Esophagus muscularis mucosa (tissue), 4 donors: ENCODE measurements around the gene CLDN24.

Experiments used
- EP300 ChIP-seq: sonication (generic); formaldehyde crosslinking; IDR thresholded peaks from one replicate; pipeline ENCODE4 v1.6.1; 2017; ENCODE audit warnings: antibody characterized with exemption
- POLR2A ChIP-seq: fragments of 450-650 bp; IDR thresholded peaks from one replicate; pipeline ENCODE4 v1.6.1; 2017; ENCODE audit warnings: antibody characterized with exemption, moderate library complexity, mild to moderate bottlenecking, low read depth
- POLR2AphosphoS5 ChIP-seq, 2 donors: sonication (generic); formaldehyde crosslinking; IDR thresholded peaks; one replicate each; pipeline ENCODE4 v1.6.1; 2017; ENCODE audit warnings: antibody characterized with exemption in 2 of 2
- TF ChIP-seq, protein P1 (sequence below), 3 experiments: fragments of 200-600 bp in 2 of 3; fragments of 450-650 bp in 1 of 3; sonication (generic) in 2 of 3; IDR thresholded peaks; one replicate each; pipeline ENCODE4 v1.5.1; 2017 to 2019; ENCODE audit warnings: antibody characterized with exemption in 3 of 3, mild to moderate bottlenecking in 2 of 3, moderate library complexity in 1 of 3

DNA sequence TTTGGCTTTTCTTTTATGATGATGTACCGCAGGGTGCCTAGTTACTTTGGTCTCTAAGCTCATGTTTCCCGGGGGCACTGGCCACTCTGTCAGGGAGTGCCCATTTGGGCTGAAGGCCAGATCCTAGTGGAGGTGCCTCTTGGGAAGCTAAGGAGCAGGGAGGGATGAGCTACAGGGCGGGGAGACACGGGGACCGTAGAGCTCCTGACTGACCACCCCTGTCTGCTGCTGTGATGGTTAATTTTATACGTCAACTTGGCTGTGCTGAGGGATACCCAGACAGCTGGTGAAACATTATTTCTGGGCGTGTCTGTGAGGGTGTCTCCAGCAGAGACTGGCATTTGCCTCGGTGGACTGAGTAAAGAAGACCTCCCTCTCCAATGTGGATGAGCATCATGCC lies 24.9 kb upstream of the CLDN24 start:
- TF ChIP-seq, protein P1, sequence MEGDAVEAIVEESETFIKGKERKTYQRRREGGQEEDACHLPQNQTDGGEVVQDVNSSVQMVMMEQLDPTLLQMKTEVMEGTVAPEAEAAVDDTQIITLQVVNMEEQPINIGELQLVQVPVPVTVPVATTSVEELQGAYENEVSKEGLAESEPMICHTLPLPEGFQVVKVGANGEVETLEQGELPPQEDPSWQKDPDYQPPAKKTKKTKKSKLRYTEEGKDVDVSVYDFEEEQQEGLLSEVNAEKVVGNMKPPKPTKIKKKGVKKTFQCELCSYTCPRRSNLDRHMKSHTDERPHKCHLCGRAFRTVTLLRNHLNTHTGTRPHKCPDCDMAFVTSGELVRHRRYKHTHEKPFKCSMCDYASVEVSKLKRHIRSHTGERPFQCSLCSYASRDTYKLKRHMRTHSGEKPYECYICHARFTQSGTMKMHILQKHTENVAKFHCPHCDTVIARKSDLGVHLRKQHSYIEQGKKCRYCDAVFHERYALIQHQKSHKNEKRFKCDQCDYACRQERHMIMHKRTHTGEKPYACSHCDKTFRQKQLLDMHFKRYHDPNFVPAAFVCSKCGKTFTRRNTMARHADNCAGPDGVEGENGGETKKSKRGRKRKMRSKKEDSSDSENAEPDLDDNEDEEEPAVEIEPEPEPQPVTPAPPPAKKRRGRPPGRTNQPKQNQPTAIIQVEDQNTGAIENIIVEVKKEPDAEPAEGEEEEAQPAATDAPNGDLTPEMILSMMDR (IDR thresholded peaks at IDR 0.05), result no peak
- TF ChIP-seq EP300 (no peak), POLR2AphosphoS5 (IDR thresholded peaks at IDR 0.05) (no peak), POLR2A (no peak)
